Keratinocyte (primary cell): ENCODE data around the gene GRHPR.

Experiments
- EZH2 ChIP-seq: IDR thresholded peaks from one replicate; pipeline ENCODE4 v1.6.1; 2012; ENCODE audit warnings: inconsistent platforms, mild to moderate bottlenecking, low read length, moderate library complexity
- TF ChIP-seq, protein P1 (sequence below), 3 experiments: IDR thresholded peaks in 1 of 3; conservative IDR thresholded peaks in 1 of 3; optimal IDR thresholded peaks in 1 of 3; 2 replicates in 2 of 3; 3 replicates in 1 of 3; pipeline versions ENCODE3 to v1.5.1; 2011; ENCODE audit warnings: low read length in 3 of 3, mild to moderate bottlenecking in 3 of 3, moderate library complexity in 2 of 3, control low read depth in 1 of 3, inconsistent platforms in 1 of 3; ENCODE audit not compliant: insufficient read depth in 2 of 3; ENCODE audit errors: extremely low read depth in 1 of 3

- TF ChIP-seq, protein P1, sequence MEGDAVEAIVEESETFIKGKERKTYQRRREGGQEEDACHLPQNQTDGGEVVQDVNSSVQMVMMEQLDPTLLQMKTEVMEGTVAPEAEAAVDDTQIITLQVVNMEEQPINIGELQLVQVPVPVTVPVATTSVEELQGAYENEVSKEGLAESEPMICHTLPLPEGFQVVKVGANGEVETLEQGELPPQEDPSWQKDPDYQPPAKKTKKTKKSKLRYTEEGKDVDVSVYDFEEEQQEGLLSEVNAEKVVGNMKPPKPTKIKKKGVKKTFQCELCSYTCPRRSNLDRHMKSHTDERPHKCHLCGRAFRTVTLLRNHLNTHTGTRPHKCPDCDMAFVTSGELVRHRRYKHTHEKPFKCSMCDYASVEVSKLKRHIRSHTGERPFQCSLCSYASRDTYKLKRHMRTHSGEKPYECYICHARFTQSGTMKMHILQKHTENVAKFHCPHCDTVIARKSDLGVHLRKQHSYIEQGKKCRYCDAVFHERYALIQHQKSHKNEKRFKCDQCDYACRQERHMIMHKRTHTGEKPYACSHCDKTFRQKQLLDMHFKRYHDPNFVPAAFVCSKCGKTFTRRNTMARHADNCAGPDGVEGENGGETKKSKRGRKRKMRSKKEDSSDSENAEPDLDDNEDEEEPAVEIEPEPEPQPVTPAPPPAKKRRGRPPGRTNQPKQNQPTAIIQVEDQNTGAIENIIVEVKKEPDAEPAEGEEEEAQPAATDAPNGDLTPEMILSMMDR (optimal IDR thresholded peaks at IDR 0.05 in 1 of 3, IDR thresholded peaks at IDR 0.05 in 1 of 3, conservative IDR thresholded peaks at IDR 0.05 in 1 of 3; ENCODE audit: extremely low read depth in 1 of 3, insufficient read depth in 2 of 3, low read length in 3 of 3): no peak
- no peak for TF ChIP-seq EZH2
These were observed 9.5 kb downstream of the GRHPR start for GRCh38 chr9:37432020-37432419.
